Measurements from ENCODE around the gene CAP2.

Gene CAP2, protein sequence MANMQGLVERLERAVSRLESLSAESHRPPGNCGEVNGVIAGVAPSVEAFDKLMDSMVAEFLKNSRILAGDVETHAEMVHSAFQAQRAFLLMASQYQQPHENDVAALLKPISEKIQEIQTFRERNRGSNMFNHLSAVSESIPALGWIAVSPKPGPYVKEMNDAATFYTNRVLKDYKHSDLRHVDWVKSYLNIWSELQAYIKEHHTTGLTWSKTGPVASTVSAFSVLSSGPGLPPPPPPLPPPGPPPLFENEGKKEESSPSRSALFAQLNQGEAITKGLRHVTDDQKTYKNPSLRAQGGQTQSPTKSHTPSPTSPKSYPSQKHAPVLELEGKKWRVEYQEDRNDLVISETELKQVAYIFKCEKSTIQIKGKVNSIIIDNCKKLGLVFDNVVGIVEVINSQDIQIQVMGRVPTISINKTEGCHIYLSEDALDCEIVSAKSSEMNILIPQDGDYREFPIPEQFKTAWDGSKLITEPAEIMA

DNA sequence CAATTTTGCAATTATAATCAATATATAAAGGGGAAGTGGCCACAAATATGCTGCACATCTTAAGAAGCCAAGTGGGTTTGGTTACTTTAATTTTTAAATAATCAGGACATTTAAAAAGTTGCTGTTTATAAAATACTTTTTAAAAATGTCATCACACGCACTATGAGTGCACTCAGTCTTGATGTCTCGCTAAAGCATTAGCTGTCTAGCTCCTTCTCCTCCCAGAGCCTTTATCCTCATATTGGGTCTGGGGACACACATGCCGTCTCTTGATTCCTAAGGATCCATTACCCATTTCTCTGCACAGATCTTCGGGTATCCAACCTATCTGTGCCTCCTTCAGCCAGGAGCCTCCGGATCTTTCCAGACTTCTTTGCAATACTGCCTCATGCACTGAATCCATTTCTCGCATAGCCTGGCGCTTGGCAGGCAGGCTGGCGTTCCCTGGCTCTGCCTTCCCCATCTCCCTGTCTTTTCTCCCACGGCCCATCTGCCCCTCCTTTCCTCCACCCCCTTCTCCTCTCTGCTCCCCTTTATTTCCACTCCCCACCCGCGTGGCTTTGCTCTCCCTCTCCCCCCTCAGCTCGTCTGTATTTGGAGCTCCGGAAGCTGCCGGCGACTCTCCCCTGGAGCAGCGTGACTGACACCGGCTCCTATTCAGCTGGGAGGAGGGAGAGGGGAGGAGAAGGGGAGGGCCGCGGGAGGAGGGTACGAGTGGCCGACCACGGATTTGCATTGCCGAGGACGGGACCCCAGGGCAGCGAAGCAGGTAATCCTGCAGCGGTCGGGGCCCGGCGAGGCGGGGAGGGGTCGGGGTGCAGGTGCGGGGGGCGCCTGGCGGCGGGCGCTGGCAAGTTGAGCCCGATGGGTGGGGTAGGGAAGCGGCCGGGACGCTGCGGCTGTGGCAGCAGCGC lies at the start of gene CAP2:
TSS of gene CAP2 (plus strand) at position 618 of the 914 bp plus-strand sequence. CDS start 27,961 bp downstream, outside the sequence.
- DNase-seq: peak; percentile 86

DNA sequence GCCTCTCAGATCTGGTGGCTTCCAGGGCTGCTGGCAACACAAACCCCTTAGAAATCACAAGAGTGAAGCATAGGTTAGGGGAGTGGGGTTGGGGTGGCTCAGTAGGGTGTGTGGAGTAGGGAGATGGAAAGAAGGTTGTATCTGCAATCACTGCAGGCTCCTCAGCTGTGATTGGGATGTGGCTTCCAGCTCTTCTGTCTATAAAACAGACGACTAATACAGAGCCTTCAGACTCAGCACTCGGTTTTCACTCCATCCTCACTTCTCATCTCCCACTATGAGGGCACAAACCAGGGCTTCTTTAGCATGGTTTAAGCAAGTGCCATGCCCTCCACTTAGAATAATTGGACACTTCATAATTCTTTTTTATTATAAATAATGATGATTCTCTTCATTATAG lies 46.4 kb upstream of the CAP2 start:
- peak; percentile 38 for DNase-seq

DNA sequence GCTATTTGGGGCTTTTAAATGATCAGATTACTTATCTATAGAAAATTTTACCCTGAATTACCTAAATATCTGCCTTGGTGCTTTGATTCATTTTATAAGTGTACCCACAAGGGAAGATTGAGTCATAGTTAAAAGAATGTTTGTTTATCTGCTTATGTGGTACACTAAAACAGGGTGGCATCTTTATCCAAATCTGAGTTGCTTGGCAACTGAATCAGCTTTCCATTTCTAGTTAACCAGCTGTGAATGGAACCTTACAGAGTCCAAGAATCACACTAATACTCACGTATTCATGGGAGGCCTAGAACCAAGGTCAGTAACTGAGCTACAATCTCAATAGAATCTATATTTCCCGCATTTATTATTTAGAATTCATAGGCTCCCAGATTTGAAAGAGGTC lies 44.0 kb upstream of the CAP2 start:
- DNase-seq: peak; percentile 48

DNA sequence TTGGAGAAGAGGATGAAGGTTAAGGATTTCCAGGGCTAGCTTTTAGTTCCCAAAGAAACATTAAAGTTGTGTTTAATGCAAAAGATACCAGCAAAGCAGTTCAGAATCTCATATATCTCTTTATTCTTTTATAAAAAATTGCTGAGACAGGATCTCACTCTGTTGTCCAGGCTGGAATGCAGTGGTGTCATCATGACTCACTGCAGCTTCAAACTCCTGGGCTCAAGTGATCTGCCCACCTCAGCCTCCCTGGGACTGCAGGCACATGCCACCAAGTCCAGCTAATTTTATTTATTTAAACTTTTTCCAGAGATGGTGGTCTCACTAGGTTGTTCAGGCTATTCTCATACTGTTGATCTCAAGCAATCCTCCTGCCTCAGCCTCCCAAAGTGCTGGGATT lies 41.1 kb upstream of the CAP2 start:
- peak; percentile 65 for DNase-seq

DNA sequence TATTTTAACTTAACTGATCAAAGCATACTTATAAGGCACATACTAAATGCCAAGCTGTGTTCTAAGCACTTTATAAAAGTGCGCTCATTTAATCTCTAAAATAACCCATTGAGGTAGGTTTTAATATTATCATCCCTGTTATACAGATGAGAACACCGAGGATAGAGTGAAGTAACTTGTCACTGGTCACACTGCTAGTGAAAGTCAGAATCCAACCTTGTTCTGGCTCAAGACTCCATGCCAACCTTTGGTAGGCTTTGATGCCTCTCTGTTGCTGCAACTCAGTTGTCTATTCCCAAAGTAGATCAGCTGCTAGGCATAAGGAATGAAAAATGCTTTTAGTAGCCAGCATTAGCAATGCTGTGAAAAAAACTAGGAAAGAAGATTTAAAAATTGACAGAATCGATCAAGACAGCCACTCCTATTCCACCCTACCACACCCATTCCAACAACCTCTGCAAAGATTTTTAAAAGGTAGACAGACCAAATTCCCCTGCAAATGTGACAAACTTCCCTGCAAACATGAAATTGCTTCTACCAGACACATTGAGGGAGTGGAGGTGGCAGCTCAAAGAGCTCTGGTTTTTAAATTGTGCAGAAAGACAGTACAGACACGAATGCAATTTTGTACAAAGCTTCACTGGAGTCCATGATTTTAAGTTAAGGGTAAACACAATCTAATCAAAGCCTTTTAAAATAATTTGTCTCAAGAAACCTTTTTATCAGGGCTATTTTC lies 39.8 kb upstream of the CAP2 start:
- no peak for DNase-seq

DNA sequence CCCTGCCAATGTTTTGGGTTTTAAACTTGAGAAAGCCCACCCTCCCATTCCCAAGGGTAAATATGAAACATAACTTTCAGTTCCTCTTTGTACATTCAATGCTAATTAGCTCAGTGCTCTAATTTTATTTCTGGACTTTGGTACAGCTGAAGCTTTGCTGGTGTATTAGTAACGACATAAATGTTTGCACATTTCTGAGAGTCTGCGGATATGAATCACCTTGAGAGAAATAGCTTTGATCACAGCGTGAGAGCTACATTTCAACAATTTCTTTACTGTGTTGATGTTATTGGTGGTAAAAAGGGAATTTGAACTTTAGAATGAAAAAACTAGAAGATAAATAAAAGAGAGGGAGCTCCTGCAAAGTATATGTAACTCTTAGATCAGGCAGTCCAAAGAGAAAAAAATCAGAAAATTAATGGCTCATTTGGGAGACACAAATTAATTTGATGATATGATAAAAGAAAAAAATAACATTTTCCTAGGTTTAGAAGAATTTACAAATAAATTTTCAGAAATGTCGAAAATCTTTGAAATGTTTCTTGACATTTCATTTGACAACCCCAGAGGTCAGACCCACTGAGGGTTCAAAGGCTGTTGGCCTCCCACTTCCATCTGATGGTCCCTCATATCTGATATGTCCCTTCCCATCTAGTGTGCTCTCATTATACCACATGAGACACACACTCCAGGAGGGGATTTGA lies 38.5 kb upstream of the CAP2 start:
- peak; percentile 77 for DNase-seq

DNA sequence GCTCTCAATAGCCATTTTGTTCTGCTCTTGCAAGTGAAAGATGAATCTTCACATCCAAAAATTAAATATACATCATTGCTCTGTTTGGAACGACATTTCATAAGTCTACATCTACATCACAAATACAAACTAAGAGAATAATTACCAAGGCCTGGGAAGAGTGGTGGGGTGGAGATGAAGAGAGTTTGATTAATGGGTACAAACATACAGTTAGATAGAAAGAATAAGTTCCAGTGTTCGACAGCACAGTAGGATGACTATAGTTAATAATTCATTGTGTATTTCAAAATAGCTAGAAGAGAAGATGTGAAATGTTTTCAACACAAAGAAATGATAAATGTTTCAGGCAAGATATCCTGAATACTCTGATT lies 38.0 kb upstream of the CAP2 start:
- no peak for DNase-seq

DNA sequence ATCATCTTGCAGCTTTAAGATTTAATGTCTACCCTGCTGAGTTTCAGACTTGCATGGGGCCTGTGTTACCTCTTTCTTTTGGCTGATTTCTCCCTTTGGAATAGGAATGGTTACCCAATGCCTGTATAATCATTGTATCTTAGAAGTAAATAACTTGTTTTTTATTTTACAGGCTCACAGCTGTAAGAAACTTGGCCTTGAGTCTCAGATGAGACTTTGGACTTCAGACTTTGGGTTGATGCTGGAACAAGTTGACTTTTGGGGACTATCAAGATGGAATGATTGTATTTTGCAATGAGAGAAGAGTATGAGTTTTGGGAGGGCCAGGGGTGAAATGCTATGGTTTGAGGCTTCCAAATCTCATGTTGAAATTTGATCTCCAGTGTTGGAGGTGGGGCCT lies 34.9 kb upstream of the CAP2 start:
- no peak for DNase-seq

DNA sequence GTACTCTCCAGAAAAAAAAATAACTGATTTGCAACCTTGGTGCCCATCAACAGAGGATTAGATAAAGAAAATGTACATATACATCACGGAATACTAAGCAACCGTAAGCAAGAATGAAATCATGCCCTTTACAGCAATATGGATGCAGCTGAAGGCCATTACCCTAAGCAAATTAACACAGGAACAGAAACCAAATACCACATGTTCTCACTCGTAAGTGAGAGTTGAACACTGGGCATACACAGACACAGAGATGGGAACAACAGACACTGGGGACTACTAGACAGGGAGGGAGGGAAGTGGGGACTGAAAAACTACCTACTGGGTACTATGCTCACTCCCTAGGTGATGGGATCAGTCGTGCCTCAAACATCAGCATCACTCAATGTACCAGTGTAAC lies 32.8 kb upstream of the CAP2 start:
- no peak for DNase-seq

DNA sequence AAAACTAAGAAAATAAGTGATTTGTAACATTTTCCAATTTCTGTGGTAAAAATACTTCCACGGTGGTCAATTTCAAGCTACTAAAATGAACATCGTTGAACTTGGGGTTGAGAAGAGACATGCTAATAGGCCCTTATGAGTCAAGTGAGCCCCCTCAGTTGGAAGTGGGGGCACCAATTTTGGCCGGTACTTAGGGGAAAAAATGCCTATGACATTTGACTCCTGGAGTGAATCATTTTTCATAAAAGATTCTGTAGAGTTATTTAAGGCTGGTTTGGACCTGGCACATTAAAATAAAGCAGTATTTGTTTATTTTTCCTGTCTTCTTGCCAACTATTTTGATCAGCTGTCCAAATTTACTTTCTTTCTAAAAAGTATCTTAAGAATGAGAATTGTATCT lies 32.4 kb upstream of the CAP2 start:
- peak; percentile 55 for DNase-seq

DNA sequence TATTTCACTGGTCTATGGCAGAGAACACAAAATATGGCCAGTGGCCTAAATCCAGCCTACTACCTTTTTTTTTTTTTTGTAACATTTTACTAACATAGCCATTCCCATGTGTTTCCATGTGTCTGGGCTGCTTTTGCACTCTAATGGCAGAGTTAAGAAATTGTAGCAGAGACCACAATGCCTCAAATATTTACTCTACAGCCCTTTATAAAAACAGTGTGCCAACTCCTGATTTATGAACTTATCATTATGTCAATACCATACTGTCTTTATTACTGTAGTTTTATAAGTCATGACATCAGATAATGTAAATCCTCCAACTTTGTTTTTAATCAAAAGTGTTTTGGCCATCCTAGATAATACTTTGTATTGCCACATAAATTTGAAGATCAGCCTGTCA lies 27.4 kb upstream of the CAP2 start:
- no peak for DNase-seq

DNA sequence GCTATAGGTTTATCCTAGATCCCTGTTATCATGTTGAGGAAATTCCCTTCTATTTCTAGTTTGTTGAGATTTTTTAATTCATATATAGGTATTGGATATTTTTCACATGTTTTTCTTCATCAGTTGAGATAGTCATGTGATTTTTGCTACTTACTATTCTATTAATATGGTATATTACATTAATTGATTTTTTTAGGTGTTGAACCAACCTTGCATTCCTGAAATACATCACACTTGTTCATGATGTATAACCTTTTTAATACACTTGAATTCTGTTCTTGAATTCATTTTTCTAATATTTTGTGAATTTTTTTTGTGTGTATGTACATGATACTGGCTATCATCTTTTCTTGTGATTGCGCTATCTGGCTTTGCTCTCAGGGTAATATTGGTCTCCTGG lies 25.5 kb upstream of the CAP2 start:
- DNase-seq: no peak

DNA sequence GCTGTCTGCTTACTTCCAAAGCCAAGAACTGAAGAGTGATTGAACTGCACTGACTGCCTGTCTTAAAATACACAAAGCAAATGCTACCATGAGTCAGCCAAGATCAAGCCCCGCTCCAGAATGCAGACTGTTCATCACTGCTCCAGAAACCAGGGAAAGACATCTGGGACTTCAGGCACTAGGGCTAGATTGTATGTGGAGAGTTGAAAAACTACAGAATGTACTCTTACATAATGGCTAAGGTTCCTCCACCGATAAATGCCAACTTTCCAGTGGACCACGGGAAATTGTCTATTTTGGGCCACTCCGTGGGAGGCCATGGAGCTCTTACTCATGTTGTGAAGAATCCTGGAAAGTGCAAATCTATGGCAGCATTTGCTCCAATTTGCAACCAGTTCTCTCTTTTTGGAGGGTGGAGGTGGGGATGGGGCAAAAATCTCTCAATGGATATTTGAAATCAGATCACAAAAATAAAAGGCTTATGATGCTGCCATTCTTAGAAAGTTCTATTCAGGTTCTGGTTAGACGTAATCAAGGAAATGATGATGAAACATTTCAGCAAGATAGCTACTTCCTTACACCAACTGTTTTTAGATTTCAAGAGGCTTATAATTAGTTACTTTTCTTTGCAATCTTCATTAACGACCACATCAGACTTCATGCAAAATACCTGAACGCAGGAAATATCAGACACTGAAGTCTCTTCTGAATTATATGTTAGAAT lies 11.8 kb upstream of the CAP2 start:
- peak; percentile 62 for DNase-seq

DNA sequence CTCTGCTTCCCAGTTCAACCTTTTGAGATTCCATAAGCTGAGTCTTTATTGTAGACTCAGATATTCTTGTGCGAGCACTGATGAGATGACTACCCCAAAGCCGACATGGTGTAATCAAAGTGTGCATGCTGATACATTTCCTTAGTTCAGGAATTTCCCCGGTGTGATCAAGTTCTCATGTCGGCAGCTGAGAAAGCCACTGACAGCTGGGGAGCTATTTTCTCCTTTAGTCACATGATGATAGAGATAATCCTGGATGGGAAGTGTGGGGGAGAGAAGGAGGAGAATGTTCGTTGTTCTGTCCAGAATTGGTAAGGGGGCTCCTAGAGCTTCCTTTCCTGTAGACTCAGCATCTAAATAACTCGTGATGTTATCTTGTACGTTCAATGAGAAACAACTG lies 7.7 kb upstream of the CAP2 start:
- peak; percentile 75 for DNase-seq

DNA sequence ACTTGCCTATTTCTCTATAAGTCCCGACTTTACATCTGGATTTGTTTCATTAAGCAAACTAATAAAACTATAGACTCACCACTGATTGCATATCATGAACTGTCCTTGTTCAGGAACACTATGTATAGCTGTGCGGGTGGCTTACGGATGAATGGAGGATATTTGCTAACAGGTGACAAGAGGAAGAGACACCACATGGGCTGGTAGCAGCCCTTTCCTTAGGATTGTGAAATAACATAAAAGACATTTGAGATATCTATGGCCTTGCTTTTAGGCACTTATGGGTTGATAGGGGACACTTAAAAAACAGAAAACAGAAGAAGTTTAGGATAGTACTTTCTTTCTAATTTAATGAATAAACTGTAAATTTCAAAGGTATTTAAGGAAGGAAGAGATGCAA lies 5.0 kb upstream of the CAP2 start:
- DNase-seq: no peak

DNA sequence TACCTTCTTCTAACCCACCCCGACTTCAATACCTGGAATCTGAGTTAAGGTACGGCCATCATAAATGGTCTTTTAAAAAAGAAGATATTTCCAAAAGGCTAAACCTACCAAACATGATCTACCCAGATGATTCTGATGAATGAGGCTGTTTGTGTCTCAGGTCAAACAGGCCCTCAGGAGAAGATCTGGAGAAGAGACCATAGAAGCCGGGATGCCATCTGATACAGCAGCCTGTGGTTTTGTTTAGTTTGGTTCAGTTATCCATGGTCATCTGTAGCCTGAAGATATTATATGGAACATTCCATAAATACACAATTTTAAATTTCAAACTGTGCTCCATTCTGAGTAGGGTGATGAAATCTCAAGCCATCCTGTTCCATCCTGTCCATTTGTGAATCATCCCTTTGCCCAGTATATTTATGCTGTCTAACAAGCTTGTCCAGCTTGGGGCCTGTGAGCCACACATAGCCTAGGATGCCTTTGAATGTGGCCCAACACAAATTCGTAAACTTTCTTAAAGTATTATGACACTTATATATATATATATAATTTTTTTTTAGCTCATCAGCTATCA lies 4.0 kb upstream of the CAP2 start:
- peak; percentile 70 for DNase-seq

DNA sequence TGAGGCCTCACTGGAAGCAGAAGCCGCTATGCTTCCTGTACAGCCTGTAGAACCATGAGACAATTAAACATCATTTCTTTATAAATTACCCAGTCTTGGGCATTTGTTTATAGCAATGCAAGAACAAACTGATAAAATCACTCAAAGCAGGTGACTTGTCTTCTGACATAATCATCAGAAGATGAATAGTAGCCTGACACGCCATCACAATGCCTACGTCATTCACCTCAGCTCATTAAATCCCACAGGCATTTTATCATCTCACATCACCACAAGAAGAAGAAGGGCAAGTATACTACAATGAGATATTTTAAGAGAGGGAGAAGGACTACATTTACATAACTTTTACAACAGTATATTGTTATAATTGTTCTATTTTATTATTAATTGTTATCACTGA lies 3.1 kb upstream of the CAP2 start:
- no peak for DNase-seq

DNA sequence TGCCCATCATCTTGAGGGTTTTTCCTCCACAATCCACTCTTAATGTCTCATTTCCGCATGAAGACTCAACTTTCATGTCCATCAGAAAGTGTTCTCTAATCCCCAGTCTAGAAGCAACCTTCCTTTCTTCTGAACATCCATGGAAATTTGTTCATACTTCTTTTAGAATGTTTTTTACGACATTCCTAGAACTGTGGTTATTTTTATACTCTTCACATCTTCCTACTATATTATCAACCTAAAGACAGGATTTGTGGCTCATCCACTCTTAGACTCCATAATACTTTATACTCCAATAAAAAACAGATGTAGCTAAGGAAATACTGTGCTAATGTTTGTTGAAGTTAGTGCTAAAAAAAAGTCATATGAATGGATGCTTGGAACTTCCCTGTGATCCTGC lies 1.4 kb upstream of the CAP2 start:
- no peak for DNase-seq

DNA sequence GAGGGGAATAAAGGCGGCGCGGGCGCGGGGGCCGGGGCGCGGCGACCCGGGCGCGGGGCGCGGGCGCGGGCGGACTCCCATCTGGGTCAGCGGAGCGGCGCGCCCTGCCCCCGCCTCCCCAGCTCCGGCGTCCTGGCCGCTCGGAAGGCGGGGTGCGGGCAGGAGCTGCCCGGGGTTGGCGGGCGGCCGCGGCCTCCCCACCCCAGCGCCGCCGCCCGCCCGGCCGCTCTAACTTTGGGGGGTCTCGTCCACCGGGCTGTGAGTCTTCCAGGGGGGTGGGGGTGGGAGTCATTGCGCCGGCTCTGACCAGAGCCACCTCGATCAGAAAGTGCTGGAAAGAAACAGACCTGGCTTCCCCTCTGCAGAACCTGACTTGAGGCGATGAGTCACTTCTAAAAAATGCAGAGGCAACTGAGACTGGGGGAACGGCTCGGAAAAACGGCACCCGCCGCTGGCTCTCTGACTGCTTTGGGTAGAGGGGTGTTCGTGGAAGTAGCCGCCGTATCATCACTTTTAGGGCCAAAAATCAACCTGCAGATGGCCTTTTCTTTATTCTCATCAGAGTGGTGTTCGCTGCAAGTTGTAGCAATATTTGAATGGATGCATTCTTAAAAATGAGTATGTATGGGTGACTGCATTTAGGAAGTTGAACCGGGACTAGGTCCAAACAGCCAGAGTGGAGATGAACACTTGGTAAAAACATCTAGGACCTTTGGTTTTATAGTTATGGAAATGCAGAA lies 667 bp downstream of the CAP2 start:
- peak; percentile 91 for DNase-seq

DNA sequence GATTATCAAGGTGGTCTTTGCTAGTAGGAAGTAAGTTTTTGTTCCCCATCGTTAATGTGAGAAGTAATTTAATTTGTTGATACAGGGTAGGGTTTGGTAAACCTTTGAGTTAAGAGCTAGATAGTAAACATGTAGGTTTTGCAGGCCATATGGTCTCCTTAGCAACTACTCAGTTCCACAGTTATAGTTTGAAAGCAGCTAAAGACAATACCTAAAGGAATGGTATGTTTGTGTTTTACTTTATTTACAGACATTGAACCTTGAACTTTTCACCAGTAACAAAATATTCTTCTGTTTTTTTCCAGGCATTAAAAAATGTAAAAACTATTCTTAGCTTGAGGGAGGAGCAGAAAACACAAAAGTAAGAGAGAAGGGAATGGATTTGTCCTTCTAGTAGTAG lies 1.7 kb downstream of the CAP2 start:
- DNase-seq: no peak

DNA sequence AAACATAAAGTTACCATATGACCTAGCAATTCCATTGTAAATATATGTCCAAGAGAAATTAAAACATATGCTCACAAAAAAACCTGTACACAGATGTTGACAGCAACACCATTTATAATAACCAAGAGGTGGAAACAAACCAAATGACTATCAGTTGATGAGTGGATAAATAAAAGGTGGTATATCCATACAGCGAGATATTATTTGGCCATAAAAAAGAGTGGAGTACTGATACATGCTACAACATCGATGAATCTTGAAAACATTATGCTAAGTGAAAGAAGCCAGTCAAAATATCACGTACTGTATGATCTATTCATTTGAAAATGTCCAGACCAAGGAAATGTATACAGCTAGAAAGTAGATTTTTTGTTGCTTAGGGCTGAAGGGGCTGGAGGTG lies 2.9 kb downstream of the CAP2 start:
- no peak for DNase-seq

Measured in EL (cell line).